ENCODE results near the gene CDC73.

- no peak for TF ChIP-seq CTCF (IDR thresholded peaks at IDR 0.05)
- no peak for TF ChIP-seq POLR2A (IDR thresholded peaks at IDR 0.05)
Measured at GRCh38 chr1:193237381-193237978, 115.6 kb downstream of the CDC73 start.

All from testis (tissue), 2 donors.